H1 (cell line): ENCODE results near the gene NQO2. TPM values are rescaled to one million over a fixed set of nuclear protein-coding genes. Genes with fewer than 3 reads are reported as not detected.

Experiments used
- CHD7 ChIP-seq: fragments of 300-600 bp; sonication (generic); IDR thresholded peaks from 2 replicates; pipeline ENCODE4 v1.7.1; 2012; ENCODE audit warnings: low read length, moderate library complexity, mild to moderate bottlenecking, inconsistent platforms; ENCODE audit not compliant: insufficient replicate concordance
- polyA plus RNA-seq, 7 experiments: library from polyadenylated mRNA; depleted of rRNA in 3 of 7; stranded (reverse) in 5 of 7; unstranded in 2 of 7; fragments of >200 nt in 5 of 7; fragments of 200-250 nt in 2 of 7; gene quantifications; 1 replicate in 5 of 7; 2 replicates in 1 of 7; 4 replicates in 1 of 7; pipeline versions ENCODE4 v1.2.1 to v1.2.3, GENCODE V29; 2011 to 2013; ENCODE audit warnings: missing spikeins in 2 of 7, mixed read lengths in 2 of 7
- total RNA-seq: library from RNA; stranded (reverse); fragmentation: NEBNext Ultra II Directional; extraction: Animal tissue kit (Norgen Biotek cat#: 25700); gene quantifications from 2 replicates; pipeline ENCODE4 v1.2.1, GENCODE V29; 2021

NQO2 gene
- total and polyA plus RNA-seq, 2 of the 8 experiments (the other 6 are each of a cell fraction or from before 2014, with no cell fraction given), result 135 to 168 TPM

GRCh38 chr6:3007571-3007970 lies 7.9 kb downstream of the NQO2 start (continued):
- no peak for TF ChIP-seq CHD7
- TF ChIP-seq, all 59 proteins: peak for 0
